ENCODE data around the gene STOML2.
A peak's percentile ranks its signal among the peaks of the same experiment; 100 is the strongest.

STOML2 gene

DNA sequence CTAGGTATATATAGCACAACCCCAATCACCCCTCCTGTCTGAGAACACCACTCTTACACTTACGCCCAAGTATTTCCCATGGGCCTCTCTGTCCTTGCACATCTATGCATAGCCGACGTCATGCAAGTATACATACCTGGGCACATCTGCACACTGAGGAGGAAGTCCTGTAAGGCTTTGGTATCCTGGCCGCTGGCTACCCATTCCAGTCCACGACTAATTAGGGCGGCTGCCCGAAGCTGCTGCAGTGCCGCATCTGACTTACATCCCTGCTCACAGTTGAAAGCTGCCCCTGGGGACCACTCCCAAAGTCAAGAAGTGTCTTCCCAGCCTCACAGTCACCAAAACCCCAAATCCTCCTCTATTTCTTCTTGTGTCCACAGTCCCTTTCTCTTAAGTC is 28.1 kb downstream of the STOML2 start:
- peaks cover 73% of the 10 kb centered on the region for H3K79me2 ChIP-seq (ENCODE audit: low read length)
- H3K9me3 ChIP-seq (replicated peaks; ENCODE audit: insufficient read depth, low read length), result no peaks in the 10 kb centered on the region
- peaks cover 13% of the 10 kb centered on the region for H4K20me1 ChIP-seq (ENCODE audit: insufficient read depth, low read length)
- H3K4me3 ChIP-seq (ENCODE audit: low read length), result no peak overlapping the region
- DNase-seq, result no peak
- H3K4me1 ChIP-seq (ENCODE audit: low read length), result peaks cover 8% of the 10 kb centered on the region; the same call in 1 of the 2 replicates
- no peak for TF ChIP-seq EZH2phosphoT487 (IDR thresholded peaks at IDR 0.05; ENCODE audit: low read length)
- TF ChIP-seq, protein P1, sequence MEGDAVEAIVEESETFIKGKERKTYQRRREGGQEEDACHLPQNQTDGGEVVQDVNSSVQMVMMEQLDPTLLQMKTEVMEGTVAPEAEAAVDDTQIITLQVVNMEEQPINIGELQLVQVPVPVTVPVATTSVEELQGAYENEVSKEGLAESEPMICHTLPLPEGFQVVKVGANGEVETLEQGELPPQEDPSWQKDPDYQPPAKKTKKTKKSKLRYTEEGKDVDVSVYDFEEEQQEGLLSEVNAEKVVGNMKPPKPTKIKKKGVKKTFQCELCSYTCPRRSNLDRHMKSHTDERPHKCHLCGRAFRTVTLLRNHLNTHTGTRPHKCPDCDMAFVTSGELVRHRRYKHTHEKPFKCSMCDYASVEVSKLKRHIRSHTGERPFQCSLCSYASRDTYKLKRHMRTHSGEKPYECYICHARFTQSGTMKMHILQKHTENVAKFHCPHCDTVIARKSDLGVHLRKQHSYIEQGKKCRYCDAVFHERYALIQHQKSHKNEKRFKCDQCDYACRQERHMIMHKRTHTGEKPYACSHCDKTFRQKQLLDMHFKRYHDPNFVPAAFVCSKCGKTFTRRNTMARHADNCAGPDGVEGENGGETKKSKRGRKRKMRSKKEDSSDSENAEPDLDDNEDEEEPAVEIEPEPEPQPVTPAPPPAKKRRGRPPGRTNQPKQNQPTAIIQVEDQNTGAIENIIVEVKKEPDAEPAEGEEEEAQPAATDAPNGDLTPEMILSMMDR (IDR thresholded peaks at IDR 0.05; ENCODE audit: low read length), result no peak
- TF ChIP-seq EZH2 (optimal IDR thresholded peaks at IDR 0.05; ENCODE audit: low read depth, low read length), result no peak
- H3K36me3 ChIP-seq (replicated peaks; ENCODE audit: insufficient read depth, low read length), result no peaks in the 10 kb centered on the region
- H3K9me2 ChIP-seq (replicated peaks; ENCODE audit: insufficient read depth, low read length), result no peaks in the 10 kb centered on the region
- H3K4me2 ChIP-seq (ENCODE audit: low read depth, low read length), result no peak overlapping the region
- H2AFZ ChIP-seq (ENCODE audit: low read length), result no peak overlapping the region
- no peaks in the 10 kb centered on the region for H3K27me3 ChIP-seq (replicated peaks; ENCODE audit: insufficient read depth, low read length)
- H3F3A ChIP-seq (ENCODE audit: insufficient read depth, low read length), result peaks cover 42% of the 10 kb centered on the region
- H3K9ac ChIP-seq (ENCODE audit: low read length), result no peak overlapping the region
- H3K27ac ChIP-seq (ENCODE audit: low read length), result no peak overlapping the region

DNA sequence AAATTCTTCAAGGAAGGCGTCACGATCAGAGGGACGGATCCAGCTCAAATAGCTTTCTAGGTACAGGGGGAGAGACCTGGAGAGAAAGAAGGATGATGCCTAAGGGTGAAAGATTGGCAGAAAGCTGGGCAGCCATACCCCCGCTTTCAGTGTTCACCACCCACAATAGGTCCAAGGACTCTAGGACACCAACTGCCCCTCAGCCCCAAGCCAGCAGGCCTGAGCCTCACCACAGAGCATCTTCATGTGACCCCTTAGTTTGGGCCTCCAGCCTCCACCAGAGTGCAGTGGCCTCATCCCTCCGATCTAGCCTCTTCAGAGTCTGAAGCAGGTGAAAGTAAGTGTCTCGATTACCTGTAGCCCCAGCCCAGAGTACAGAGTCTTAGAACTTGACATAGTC is 28.8 kb downstream of the STOML2 start:
- Histone ChIP-seq H3K9me2 (replicated peaks; ENCODE audit: insufficient read depth, low read length) (no peaks in the 10 kb centered on the region), H3K27ac (ENCODE audit: low read length) (no peak overlapping the region), H4K20me1 (ENCODE audit: insufficient read depth, low read length) (peaks cover 18% of the 10 kb centered on the region), H3K36me3 (replicated peaks; ENCODE audit: insufficient read depth, low read length) (no peaks in the 10 kb centered on the region), H3K9me3 (replicated peaks; ENCODE audit: insufficient read depth, low read length) (no peaks in the 10 kb centered on the region), H3K4me1 (ENCODE audit: low read length) (peaks cover 9% of the 10 kb centered on the region), H3K79me2 (ENCODE audit: low read length) (peaks cover 76% of the 10 kb centered on the region), H3K9ac (ENCODE audit: low read length) (no peak overlapping the region), H3K4me2 (ENCODE audit: low read depth, low read length) (no peak overlapping the region), H2AFZ (ENCODE audit: low read length) (no peak overlapping the region), H3K4me3 (ENCODE audit: low read length) (no peak overlapping the region), H3K27me3 (replicated peaks; ENCODE audit: insufficient read depth, low read length) (no peaks in the 10 kb centered on the region), H3F3A (ENCODE audit: insufficient read depth, low read length) (peaks cover 38% of the 10 kb centered on the region)
- DNase-seq, result no peak
- TF ChIP-seq EZH2phosphoT487 (IDR thresholded peaks at IDR 0.05; ENCODE audit: low read length) (no peak), EZH2 (optimal IDR thresholded peaks at IDR 0.05; ENCODE audit: low read depth, low read length) (no peak)
- TF ChIP-seq, protein P1 (IDR thresholded peaks at IDR 0.05; ENCODE audit: low read length), result no peak

DNA sequence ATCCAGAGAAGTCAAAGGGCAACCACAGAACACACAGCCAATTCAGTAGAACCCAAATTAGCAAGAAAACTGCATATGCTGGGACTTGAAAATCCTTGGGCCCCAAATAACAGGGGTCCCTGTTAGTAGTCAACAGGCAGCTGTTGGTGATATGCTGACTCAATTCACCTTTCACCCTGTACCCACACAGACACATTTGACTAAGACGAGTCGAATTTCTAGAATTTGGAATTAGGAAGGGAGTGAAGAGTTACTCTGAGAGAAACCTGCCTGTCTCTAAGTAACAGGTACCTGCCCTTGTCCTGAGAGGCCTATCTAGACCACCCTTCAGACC is 29.7 kb downstream of the STOML2 start:
- 0 out of 2 replicates have a peak, but pooled peaks cover 2% of the 10 kb centered on the region for H3K36me3 ChIP-seq (replicated peaks; ENCODE audit: insufficient read depth, low read length)
- peaks cover 46% of the 10 kb centered on the region for H3F3A ChIP-seq (ENCODE audit: insufficient read depth, low read length)
- no peak overlapping the region for H3K4me3 ChIP-seq (ENCODE audit: low read length)
- H3K4me2 ChIP-seq (ENCODE audit: low read depth, low read length), result peak overlapping the region; percentile 46; the same call in 1 of the 2 replicates
- TF ChIP-seq EZH2phosphoT487 (IDR thresholded peaks at IDR 0.05; ENCODE audit: low read length), result no peak
- no peak for TF ChIP-seq EZH2 (optimal IDR thresholded peaks at IDR 0.05; ENCODE audit: low read depth, low read length)
- TF ChIP-seq, protein P1 (IDR thresholded peaks at IDR 0.05; ENCODE audit: low read length), result no peak
- peaks cover 27% of the 10 kb centered on the region for H4K20me1 ChIP-seq (ENCODE audit: insufficient read depth, low read length)
- no peak for DNase-seq
- no peak overlapping the region for H3K9ac ChIP-seq (ENCODE audit: low read length)
- H3K27ac ChIP-seq (ENCODE audit: low read length), result peak overlapping the region; percentile 10; the same call in 1 of the 2 replicates
- H3K79me2 ChIP-seq (ENCODE audit: low read length), result peaks cover 76% of the 10 kb centered on the region
- H3K9me2 ChIP-seq (replicated peaks; ENCODE audit: insufficient read depth, low read length), result no peaks in the 10 kb centered on the region
- H3K4me1 ChIP-seq (ENCODE audit: low read length), result peaks cover 16% of the 10 kb centered on the region
- no peaks in the 10 kb centered on the region for H3K27me3 ChIP-seq (replicated peaks; ENCODE audit: insufficient read depth, low read length)
- H2AFZ ChIP-seq (ENCODE audit: low read length), result peak overlapping the region; percentile 9; the same call in 1 of the 2 replicates
- H3K9me3 ChIP-seq (replicated peaks; ENCODE audit: insufficient read depth, low read length), result no peaks in the 10 kb centered on the region
